Skeletal muscle tissue (tissue), 4 donors: ENCODE results near the gene C18orf63. TPM values are rescaled to one million over a fixed set of nuclear protein-coding genes. Genes with fewer than 3 reads are reported as not detected.

ENCODE experiments used
- H3K27ac ChIP-seq: one replicate; pipeline ENCODE4 v1.7.0; 2013; ENCODE audit warnings: mild to moderate bottlenecking, low read depth, low read length, inconsistent platforms
- H3K27me3 ChIP-seq, 3 donors: one replicate each; pipeline ENCODE4 v1.7.0; 2013; ENCODE audit warnings: low read length in 3 of 3; ENCODE audit not compliant: control insufficient read depth in 3 of 3, insufficient read depth in 3 of 3
- H3K36me3 ChIP-seq, 3 donors: one replicate each; pipeline ENCODE4 v1.7.0; 2013; ENCODE audit warnings: low read length in 3 of 3; ENCODE audit not compliant: control insufficient read depth in 3 of 3, insufficient read depth in 3 of 3
- H3K4me1 ChIP-seq, 3 donors: one replicate each; pipeline ENCODE4 v1.7.0; 2013; ENCODE audit warnings: low read length in 3 of 3, mild to moderate bottlenecking in 3 of 3; ENCODE audit not compliant: control insufficient read depth in 3 of 3, insufficient read depth in 3 of 3
- H3K4me3 ChIP-seq, 3 donors: one replicate each; pipeline ENCODE4 v1.7.0; 2013; ENCODE audit warnings: low read length in 3 of 3
- H3K9ac ChIP-seq, 3 donors: one replicate each; pipeline ENCODE4 v1.7.0; 2013; ENCODE audit warnings: low read length in 3 of 3, mild to moderate bottlenecking in 3 of 3, moderate library complexity in 2 of 3, low read depth in 1 of 3
- H3K9me3 ChIP-seq, 3 donors: one replicate each; pipeline ENCODE4 v1.7.0; 2013; ENCODE audit warnings: low read length in 3 of 3; ENCODE audit not compliant: control insufficient read depth in 3 of 3
- total RNA-seq: library from RNA; depleted of rRNA; stranded (reverse); fragments of >200 nt; gene quantifications from one replicate; pipeline ENCODE4 v1.2.3, GENCODE V29; 2014
- donor health status: Osteomylitis.

The C18orf63 gene
- total RNA-seq, 1 donor from 2014 or later = not detected

GRCh38 chr18:74396171-74397169 is 80.8 kb downstream of the C18orf63 start:
- Histone ChIP-seq H3K27ac (no peak overlapping the region), H3K4me3 (no peak overlapping the region), H3K27me3 (peaks cover 0 to 2% (median 2%) of the 10 kb centered on the region in 3 donors), H3K9me3 (no peaks in the 10 kb centered on the region), H3K36me3 (no peaks in the 10 kb centered on the region), H3K4me1 (peaks cover 9 to 15% (median 12%) of the 10 kb centered on the region in 3 donors), H3K9ac (no peak overlapping the region)

GRCh38 chr18:74397572-74397971 is 81.9 kb downstream of the C18orf63 start:
- H3K27me3 ChIP-seq = peaks cover 0 to 2% (median 0%) of the 10 kb centered on the region in 3 donors
- no peak overlapping the region for H3K9ac ChIP-seq
- H3K9me3 ChIP-seq = no peaks in the 10 kb centered on the region
- peaks cover 9 to 15% (median 12%) of the 10 kb centered on the region in 3 donors for H3K4me1 ChIP-seq
- H3K4me3 ChIP-seq = no peak overlapping the region
- H3K36me3 ChIP-seq = no peaks in the 10 kb centered on the region
- no peak overlapping the region for H3K27ac ChIP-seq

GRCh38 chr18:74399091-74399887 is 83.7 kb downstream of the C18orf63 start:
- H3K27ac ChIP-seq = no peak overlapping the region
- no peak overlapping the region for H3K4me3 ChIP-seq
- H3K9me3 ChIP-seq = no peaks in the 10 kb centered on the region
- peaks cover 0 to 2% (median 0%) of the 10 kb centered on the region in 3 donors for H3K27me3 ChIP-seq
- peaks cover 9 to 15% (median 12%) of the 10 kb centered on the region in 3 donors for H3K4me1 ChIP-seq
- H3K9ac ChIP-seq = no peak overlapping the region
- H3K36me3 ChIP-seq = no peaks in the 10 kb centered on the region

GRCh38 chr18:74400813-74401212 is 85.2 kb downstream of the C18orf63 start:
- H3K4me1 ChIP-seq = peaks cover 9 to 14% (median 12%) of the 10 kb centered on the region in 3 donors
- no peak overlapping the region for H3K4me3 ChIP-seq
- H3K27me3 ChIP-seq = no peaks in the 10 kb centered on the region
- no peak overlapping the region for H3K27ac ChIP-seq
- peaks cover 0 to 2% (median 0%) of the 10 kb centered on the region in 3 donors for H3K9me3 ChIP-seq
- H3K9ac ChIP-seq = no peak overlapping the region
- no peaks in the 10 kb centered on the region for H3K36me3 ChIP-seq

GRCh38 chr18:74402806-74403433 is 87.3 kb downstream of the C18orf63 start:
- Histone ChIP-seq H3K9ac (no peak overlapping the region), H3K4me3 (no peak overlapping the region), H3K27me3 (no peaks in the 10 kb centered on the region), H3K4me1 (peaks cover 5 to 12% (median 9%) of the 10 kb centered on the region in 3 donors), H3K9me3 (peaks cover 0 to 2% (median 0%) of the 10 kb centered on the region in 3 donors), H3K27ac (no peak overlapping the region), H3K36me3 (no peaks in the 10 kb centered on the region)

GRCh38 chr18:74407888-74408287 is 92.2 kb downstream of the C18orf63 start:
- H3K4me3 ChIP-seq = no peak overlapping the region
- H3K9ac ChIP-seq = no peak overlapping the region
- peaks cover 0 to 17% (median 8%) of the 10 kb centered on the region in 3 donors for H3K27me3 ChIP-seq
- H3K36me3 ChIP-seq = no peaks in the 10 kb centered on the region
- H3K27ac ChIP-seq = no peak overlapping the region
- H3K9me3 ChIP-seq = peaks cover 0 to 2% (median 0%) of the 10 kb centered on the region in 3 donors
- H3K4me1 ChIP-seq = no peaks in the 10 kb centered on the region

Other genes with a start within 250 kb of the C18orf63 start
- 1.0 TPM for gene FBXO15, start 168.0 kb upstream of the C18orf63 start, total RNA-seq
- 19.8 TPM for gene TIMM21, start 167.3 kb upstream of the C18orf63 start, total RNA-seq
- gene CYB5A, start 23.9 kb upstream of the C18orf63 start, total RNA-seq = 28.7 TPM
- gene DIPK1C, start 141.5 kb downstream of the C18orf63 start, total RNA-seq = 5.2 TPM
- 25.6 TPM for gene CNDP2, start 180.5 kb downstream of the C18orf63 start, total RNA-seq
- not detected for gene CNDP1, start 218.7 kb downstream of the C18orf63 start, total RNA-seq